HG03558 (cell line): ENCODE measurements around the gene SND1.

Experiments
- ATAC-seq: cut with Tn5 transposase; IDR thresholded peaks from one replicate; pipeline ENCODE4 v1.9.1; 2021; ENCODE audit warnings: moderate number of reproducible peaks; ENCODE audit not compliant: unreplicated experiment; ENCODE audit errors: extremely low read depth

The SND1 gene

GRCh38 chr7:127913686-127914085 is 261.7 kb downstream of the SND1 start:
- ATAC-seq: no peak

- no peak for ATAC-seq
These were observed 262.7 kb downstream of the SND1 start for GRCh38 chr7:127914693-127915092.

- no peak for ATAC-seq
These were observed 264.7 kb downstream of the SND1 start for GRCh38 chr7:127916735-127917134.

DNA sequence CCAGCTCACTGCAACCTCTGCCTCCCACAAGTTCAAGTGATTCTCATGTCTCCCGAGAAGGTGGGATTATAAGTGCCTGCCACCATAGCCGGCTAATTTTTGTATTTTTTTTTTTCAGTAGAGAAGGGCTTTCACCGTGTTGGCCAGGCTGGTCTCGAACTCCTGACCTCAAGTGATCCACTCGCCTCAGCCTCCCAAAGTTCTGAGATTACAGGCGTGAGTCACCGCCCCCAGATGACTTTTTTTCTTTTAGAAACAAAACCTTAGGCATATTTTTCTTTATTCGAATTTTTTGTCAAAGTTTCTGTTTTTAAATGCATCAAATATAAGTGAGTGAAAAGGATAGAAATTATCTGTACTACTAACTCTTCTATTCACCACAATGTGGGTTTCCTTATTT is 266.1 kb downstream of the SND1 start:
- ATAC-seq: no peak

GRCh38 chr7:127920787-127921438 is 268.9 kb downstream of the SND1 start:
- ATAC-seq: no peak

- ATAC-seq: no peak
These were observed 270.7 kb downstream of the SND1 start for GRCh38 chr7:127922656-127923055.

DNA sequence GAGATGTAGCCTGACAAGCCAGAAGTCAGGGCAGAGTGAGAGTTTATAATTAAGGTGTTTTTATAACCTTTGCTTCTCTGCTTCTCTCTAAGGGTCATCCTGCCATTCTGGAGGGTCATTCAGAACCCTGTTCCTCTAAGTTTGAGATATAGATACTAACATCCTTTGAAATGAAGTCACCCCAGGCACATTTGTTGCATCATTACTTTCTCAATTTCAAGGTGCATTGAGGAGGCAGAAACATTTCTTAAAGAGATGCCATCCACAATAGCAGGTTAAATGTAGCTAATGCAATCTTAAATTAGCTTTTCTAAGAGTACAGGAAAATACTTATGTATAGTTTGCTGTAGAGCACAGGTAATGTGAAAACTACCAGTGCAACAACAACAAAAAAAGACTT is 272.9 kb downstream of the SND1 start:
- no peak for ATAC-seq

DNA sequence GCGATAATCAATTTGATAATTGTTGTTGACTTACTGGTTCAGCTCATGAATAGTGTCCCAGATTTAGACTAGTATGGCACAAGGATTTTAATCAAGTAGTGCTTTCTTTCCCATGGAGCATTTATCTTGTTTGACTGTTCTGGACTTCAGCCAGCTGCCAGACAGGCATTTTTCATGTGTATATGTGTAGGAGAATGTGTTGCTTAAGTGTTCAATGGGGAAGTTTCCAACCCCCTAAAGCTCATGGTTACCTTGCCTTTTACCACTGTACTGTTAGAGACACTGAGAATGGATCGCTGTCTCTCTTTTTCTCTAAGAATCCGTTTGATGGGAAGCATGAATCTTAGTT is 275.3 kb downstream of the SND1 start:
- ATAC-seq: no peak

DNA sequence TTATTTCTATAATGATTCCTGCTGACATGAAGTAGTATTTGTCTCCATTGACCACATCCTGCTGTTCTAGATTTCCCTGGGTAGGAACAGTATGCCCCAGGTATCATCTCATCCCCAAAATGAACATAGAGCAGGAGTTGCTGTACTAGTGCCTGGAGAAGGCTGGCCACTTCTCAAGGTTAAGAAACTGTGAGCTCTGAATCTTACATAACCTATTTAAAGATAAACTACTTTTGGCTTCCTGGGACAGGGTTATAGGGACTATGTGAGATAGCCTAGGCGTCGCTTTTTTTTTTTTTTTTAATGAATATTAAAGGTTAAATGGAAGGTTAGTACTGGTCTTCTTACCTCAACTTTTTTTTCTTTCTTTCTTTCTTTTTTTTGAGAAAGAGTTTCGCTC is 276.2 kb downstream of the SND1 start:
- ATAC-seq: no peak

GRCh38 chr7:127928852-127929251 is 276.9 kb downstream of the SND1 start:
- ATAC-seq: no peak

DNA sequence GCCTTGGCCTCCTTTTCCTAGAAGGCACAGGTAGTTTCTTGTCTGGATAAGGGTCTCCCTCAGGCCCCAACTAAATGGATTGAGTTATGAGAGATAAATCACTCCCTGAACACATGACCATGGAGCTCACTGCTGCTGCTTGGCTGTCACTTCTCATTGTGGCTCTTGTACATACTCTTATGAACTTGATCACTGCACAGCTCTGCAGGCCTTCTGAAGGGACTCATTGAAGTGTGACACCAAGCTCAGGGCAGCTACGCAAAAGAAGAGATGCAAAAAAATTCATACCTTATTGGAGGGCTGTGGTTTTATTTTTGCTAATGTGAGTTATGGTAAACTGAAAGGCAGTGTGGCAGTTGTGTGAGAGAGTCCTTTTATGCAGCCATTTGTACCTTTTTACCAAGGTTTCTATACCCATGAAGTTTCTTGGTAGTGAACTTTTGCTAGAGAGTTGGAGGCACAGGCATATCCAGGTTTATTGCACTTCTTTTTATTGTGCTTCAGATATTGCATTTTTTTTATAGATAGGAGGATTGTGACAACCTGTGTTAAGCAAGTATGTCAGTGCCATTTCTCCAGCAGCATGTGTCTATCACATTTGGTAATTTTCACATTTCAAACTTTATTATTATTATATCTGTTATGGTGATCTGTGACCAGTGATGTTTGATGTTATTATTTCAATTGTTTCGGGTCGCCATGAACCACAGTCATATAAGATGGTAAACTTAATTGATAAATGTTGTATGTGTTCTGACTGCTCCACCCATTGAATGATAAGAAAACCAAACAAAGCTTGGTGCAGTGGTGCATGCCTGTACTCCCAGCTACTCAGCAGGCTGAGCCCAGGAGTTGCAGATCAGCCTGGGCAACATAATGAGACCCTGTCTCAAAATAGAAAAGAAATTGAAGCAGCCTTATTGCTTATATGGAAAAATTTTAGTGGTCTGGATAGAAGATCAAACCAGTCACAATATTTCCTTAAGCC is 278.6 kb downstream of the SND1 start:
- no peak for ATAC-seq

- no peak for ATAC-seq
These were observed 280.1 kb downstream of the SND1 start for GRCh38 chr7:127932076-127932475.

GRCh38 chr7:127932496-127932895 is 280.5 kb downstream of the SND1 start:
- ATAC-seq: no peak

DNA sequence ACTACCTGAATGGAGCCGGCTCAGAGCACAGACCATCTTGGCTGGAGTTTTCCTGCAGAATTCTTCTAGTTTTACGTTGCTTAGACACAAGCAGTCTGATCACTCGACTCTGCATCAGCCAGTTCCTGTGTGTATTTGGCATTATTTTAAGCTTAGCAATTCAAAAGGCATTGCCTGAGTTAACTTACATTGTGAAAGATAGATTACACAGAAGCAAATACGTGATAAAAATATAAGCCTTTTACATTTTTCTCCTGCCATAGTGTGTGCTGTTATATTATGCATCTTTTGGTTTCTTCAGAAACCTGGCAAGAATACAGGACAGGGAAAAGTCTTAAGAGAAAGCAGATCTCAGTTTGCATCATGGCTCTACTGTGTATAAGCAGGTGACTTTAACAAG is 281.2 kb downstream of the SND1 start:
- no peak for ATAC-seq

DNA sequence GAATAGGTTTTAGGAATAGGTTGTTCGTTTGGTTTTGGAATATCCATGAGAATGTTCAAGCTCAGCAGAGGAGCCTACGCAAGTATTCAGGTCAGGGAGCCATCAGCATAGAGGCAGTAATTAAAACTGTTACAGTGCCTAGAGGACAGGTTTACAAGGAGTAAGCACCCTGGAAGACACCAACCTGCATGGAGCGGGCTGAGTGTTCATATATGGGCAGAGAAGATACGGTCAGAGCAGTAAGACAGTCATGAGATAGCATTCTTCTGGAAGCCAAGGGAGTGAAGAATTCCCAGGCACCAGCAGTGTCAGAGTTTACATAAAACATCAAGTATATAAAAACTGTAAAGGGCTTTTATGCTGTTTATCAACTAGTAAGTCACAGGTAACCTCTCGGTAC is 282.7 kb downstream of the SND1 start:
- ATAC-seq: no peak

- ATAC-seq: no peak
These were observed 283.9 kb downstream of the SND1 start for GRCh38 chr7:127935847-127936376.

GRCh38 chr7:127937066-127937680 is 285.2 kb downstream of the SND1 start:
- no peak for ATAC-seq

DNA sequence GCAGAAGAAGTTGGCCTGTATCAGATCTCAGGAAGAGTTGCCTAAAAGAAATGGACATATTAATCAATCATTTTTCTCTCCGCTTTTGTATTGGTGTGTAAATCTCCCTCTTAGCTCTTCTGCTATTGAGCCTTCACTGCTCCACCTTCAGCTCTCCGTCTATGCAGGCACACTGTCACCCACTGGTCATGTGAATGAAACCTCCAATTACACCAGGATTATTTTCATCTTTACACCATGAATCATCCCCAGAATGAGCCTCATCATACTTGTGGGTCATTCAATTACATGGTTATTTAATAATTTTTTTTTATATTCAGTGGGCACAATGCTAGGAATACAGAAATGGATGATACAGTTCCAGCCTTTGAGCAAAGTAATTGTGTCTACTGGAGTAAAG is 286.6 kb downstream of the SND1 start:
- no peak for ATAC-seq

GRCh38 chr7:127940381-127941160 is 288.6 kb downstream of the SND1 start:
- no peak for ATAC-seq

- ATAC-seq: no peak
These were observed 289.6 kb downstream of the SND1 start for GRCh38 chr7:127941476-127942210.
